SH-SY5Y (cell line): ENCODE results near the gene PCSK9.

Experiments
- GATA2 ChIP-seq: IDR thresholded peaks from 2 replicates; pipeline ENCODE4 v1.6.1; 2011; ENCODE audit warnings: mild to moderate bottlenecking, low read depth, low read length
- GATA3 ChIP-seq: IDR thresholded peaks from 2 replicates; pipeline ENCODE4 v1.6.1; 2011; ENCODE audit warnings: low read depth, mild to moderate bottlenecking, low read length, moderate library complexity

The PCSK9 gene

GRCh38 chr1:55048453-55049270 is 9.3 kb downstream of the PCSK9 start:
- TF ChIP-seq GATA3 (no peak), GATA2 (no peak)

GRCh38 chr1:55049271-55049913 is 10.0 kb downstream of the PCSK9 start:
- TF ChIP-seq GATA2 (no peak), GATA3 (no peak)

- TF ChIP-seq GATA3 (no peak), GATA2 (0 out of 2 replicates have a peak, but pooled peaks have one; percentile 31)
Observed at GRCh38 chr1:55049914-55050278, 10.5 kb downstream of the PCSK9 start.

GRCh38 chr1:55050283-55050682 is 10.9 kb downstream of the PCSK9 start:
- TF ChIP-seq GATA3 (no peak), GATA2 (no peak; the same call in 1 of the 2 replicates)

GRCh38 chr1:55051169-55051568 is 11.8 kb downstream of the PCSK9 start:
- TF ChIP-seq GATA3: no peak
- TF ChIP-seq GATA2: no peak

GRCh38 chr1:55051621-55052020 is 12.3 kb downstream of the PCSK9 start:
- TF ChIP-seq GATA3 (no peak), GATA2 (no peak)

- TF ChIP-seq GATA2: no peak
- no peak for TF ChIP-seq GATA3
Observed at GRCh38 chr1:55052221-55053142, 13.1 kb downstream of the PCSK9 start.

GRCh38 chr1:55053265-55053954 is 14.1 kb downstream of the PCSK9 start:
- TF ChIP-seq GATA3 (no peak), GATA2 (no peak)

GRCh38 chr1:55054396-55054795 is 15.0 kb downstream of the PCSK9 start:
- TF ChIP-seq GATA3: no peak
- no peak for TF ChIP-seq GATA2

GRCh38 chr1:55055084-55055882 is 15.9 kb downstream of the PCSK9 start:
- TF ChIP-seq GATA2 (no peak), GATA3 (no peak)

- TF ChIP-seq GATA3: no peak
- no peak for TF ChIP-seq GATA2
Observed at GRCh38 chr1:55055951-55056631, 16.7 kb downstream of the PCSK9 start.

GRCh38 chr1:55056632-55056992 is 17.3 kb downstream of the PCSK9 start:
- TF ChIP-seq GATA2 (no peak), GATA3 (no peak)
